IMR-90 (cell line): Measurements from ENCODE around the gene CHMP4A. TPM values are rescaled to one million over a fixed set of nuclear protein-coding genes. Genes with fewer than 3 reads are reported as not detected.

ENCODE experiments used
- ATAC-seq: fragments of 200-7000 bp; cut with Tn5 transposase; 2 replicates; pipeline ENCODE4 v1.9.1; 2020; ENCODE audit warnings: low read depth, mild to moderate bottlenecking, moderate library complexity
- BruUV-seq: library from RNA; stranded (reverse); fragments of 400-500 nt; replicated peaks from 2 replicates; lab custom pipeline; 2021; lab: Mats Ljungman, UMichigan
- CTCF ChIA-PET: fragments of 300-600 bp; formaldehyde crosslinking; extraction: SDS; loops from one replicate; lab custom pipeline; 2021; ENCODE audit warnings: antibody characterized with exemption; lab: Yijun Ruan, JAX
- POLR2A ChIA-PET: fragments of 300-600 bp; sonication (Branson Sonifier 250); formaldehyde crosslinking; loops from one replicate; lab custom pipeline; 2022; ENCODE audit warnings: antibody characterized with exemption; ENCODE audit not compliant: unreplicated experiment; lab: Charles Lee
- DNase-seq: peaks from one replicate; pipeline ENCODE4 v3.0.0; 2013
- H2AFZ ChIP-seq: replicated peaks from 2 replicates; pipeline ENCODE3; 2013; ENCODE audit warnings: low read length, mild to moderate bottlenecking; ENCODE audit not compliant: poor library complexity
- H2AK5ac ChIP-seq: 2 replicates; pipeline ENCODE4 v1.6.1; 2013; ENCODE audit warnings: low read depth, low read length, inconsistent platforms
- H2AK9ac ChIP-seq: replicated peaks from 2 replicates; pipeline ENCODE3; 2013; ENCODE audit warnings: mild to moderate bottlenecking, low read depth, low read length, moderate library complexity; ENCODE audit not compliant: poor library complexity
- H2BK120ac ChIP-seq: 2 replicates; pipeline ENCODE4 v1.6.1; 2013; ENCODE audit warnings: low read depth, low read length, inconsistent platforms
- H2BK15ac ChIP-seq: 3 replicates; pipeline ENCODE4 v1.6.1; 2013; ENCODE audit warnings: low read depth, low read length, inconsistent platforms
- H2BK20ac ChIP-seq: 2 replicates; pipeline ENCODE4 v1.6.1; 2013; ENCODE audit warnings: low read depth, mild to moderate bottlenecking, inconsistent platforms, low read length, moderate library complexity
- H2BK5ac ChIP-seq: 2 replicates; pipeline ENCODE4 v1.6.1; 2013; ENCODE audit warnings: mild to moderate bottlenecking, low read depth, low read length, inconsistent platforms; ENCODE audit not compliant: poor library complexity, severe bottlenecking
- H3K14ac ChIP-seq: replicated peaks from 2 replicates; pipeline ENCODE4 v1.6.1; 2013; ENCODE audit warnings: low read depth, low read length, inconsistent platforms
- H3K18ac ChIP-seq: 2 replicates; pipeline ENCODE4 v1.6.1; 2013; ENCODE audit warnings: low read depth, low read length, control low read depth
- H3K23ac ChIP-seq: 2 replicates; pipeline ENCODE4 v1.6.1; 2013; ENCODE audit warnings: low read depth, low read length, inconsistent platforms
- H3K27ac ChIP-seq: 2 replicates; pipeline ENCODE4 v1.5.1; 2013; ENCODE audit warnings: mild to moderate bottlenecking, control low read depth, low read length; ENCODE audit not compliant: insufficient read depth
- H3K27me3 ChIP-seq: 2 replicates; pipeline ENCODE4 v1.6.1; 2013; ENCODE audit warnings: low read length; ENCODE audit not compliant: control insufficient read depth, insufficient read depth
- H3K36me3 ChIP-seq: 2 replicates; pipeline ENCODE4 v1.6.1; 2013; ENCODE audit warnings: low read length, mixed read lengths; ENCODE audit not compliant: control insufficient read depth, insufficient read depth
- H3K4ac ChIP-seq: 2 replicates; pipeline ENCODE4 v1.6.1; 2013; ENCODE audit warnings: low read depth, low read length, inconsistent platforms
- H3K4me1 ChIP-seq: 2 replicates; pipeline ENCODE4 v1.6.1; 2013; ENCODE audit warnings: low read length, mixed read lengths; ENCODE audit not compliant: control insufficient read depth, insufficient read depth
- H3K4me2 ChIP-seq: 2 replicates; pipeline ENCODE4 v1.6.1; 2013; ENCODE audit warnings: low read depth, mild to moderate bottlenecking, control low read depth, low read length, moderate library complexity
- H3K4me3 ChIP-seq: 2 replicates; pipeline ENCODE4 v1.5.1; 2013; ENCODE audit warnings: low read depth, mild to moderate bottlenecking, control low read depth, low read length, moderate library complexity; ENCODE audit not compliant: insufficient read depth
- H3K56ac ChIP-seq: 2 replicates; pipeline ENCODE4 v1.6.1; 2013; ENCODE audit warnings: low read length, inconsistent platforms; ENCODE audit not compliant: insufficient read depth; ENCODE audit errors: extremely low read depth
- H3K79me1 ChIP-seq, 2 experiments: 2 replicates each; pipeline ENCODE4 v1.6.1; 2013; ENCODE audit warnings: low read length in 2 of 2, inconsistent platforms in 1 of 2, low read depth in 1 of 2
- H3K9ac ChIP-seq: 2 replicates; pipeline ENCODE4 v1.6.1; 2013; ENCODE audit warnings: low read depth, low read length, control low read depth
- H3K9me1 ChIP-seq: 2 replicates; pipeline ENCODE4 v1.6.1; 2013; ENCODE audit warnings: low read length, inconsistent platforms; ENCODE audit not compliant: insufficient read depth
- H3K9me3 ChIP-seq: 2 replicates; pipeline ENCODE4 v1.6.1; 2013; ENCODE audit warnings: low read length; ENCODE audit not compliant: control insufficient read depth, insufficient read depth
- H4K20me1 ChIP-seq: 2 replicates; pipeline ENCODE4 v1.6.1; 2013; ENCODE audit warnings: low read length, inconsistent platforms; ENCODE audit not compliant: insufficient read depth
- H4K5ac ChIP-seq: 2 replicates; pipeline ENCODE4 v1.6.1; 2013; ENCODE audit warnings: mild to moderate bottlenecking, low read depth, low read length, control low read depth
- H4K8ac ChIP-seq, 2 experiments: 2 replicates each; pipeline ENCODE4 v1.6.1; 2013; ENCODE audit warnings: low read depth in 2 of 2, low read length in 2 of 2, control low read depth in 1 of 2, inconsistent platforms in 1 of 2
- H4K91ac ChIP-seq: 2 replicates; pipeline ENCODE4 v1.6.1; 2013; ENCODE audit warnings: low read depth, low read length, inconsistent platforms; ENCODE audit not compliant: insufficient read depth
- BHLHE40 ChIP-seq: fragments of 150-350 bp; IDR thresholded peaks from 2 replicates; pipeline ENCODE4 v1.6.1; 2016; ENCODE audit warnings: mild to moderate bottlenecking, low read depth, low read length
- CEBPB ChIP-seq: IDR thresholded peaks from 2 replicates; pipeline ENCODE4 v1.6.1; 2012; ENCODE audit warnings: low read depth, low read length, improper control_type of control experiment
- CTCF ChIP-seq: conservative IDR thresholded peaks from 2 replicates; pipeline ENCODE4 v1.5.1; 2012; ENCODE audit warnings: mild to moderate bottlenecking, low read depth, low read length, improper control_type of control experiment
- ELK1 ChIP-seq: fragments of 150-350 bp; IDR thresholded peaks from 2 replicates; pipeline ENCODE4 v1.6.1; 2016; ENCODE audit warnings: low read depth, mild to moderate bottlenecking, low read length, moderate library complexity, borderline replicate concordance
- FOS ChIP-seq: fragments of 150-350 bp; IDR thresholded peaks from 2 replicates; pipeline ENCODE4 v1.6.1; 2016; ENCODE audit warnings: low read depth, low read length
- MAFK ChIP-seq: IDR thresholded peaks from 2 replicates; pipeline ENCODE4 v1.6.1; 2012; ENCODE audit warnings: low read depth, low read length, improper control_type of control experiment
- MAZ ChIP-seq: IDR thresholded peaks from 2 replicates; pipeline ENCODE4 v1.6.1; 2012; ENCODE audit warnings: low read depth, mild to moderate bottlenecking, low read length, improper control_type of control experiment, moderate library complexity, borderline replicate concordance
- MXI1 ChIP-seq: IDR thresholded peaks from 2 replicates; pipeline ENCODE4 v1.6.1; 2012; ENCODE audit warnings: low read depth, mild to moderate bottlenecking, low read length, moderate library complexity, borderline replicate concordance
- POLR2A ChIP-seq: IDR thresholded peaks from 2 replicates; pipeline ENCODE4 v1.6.1; 2012; ENCODE audit warnings: mild to moderate bottlenecking, low read depth, low read length
- RAD21 ChIP-seq: IDR thresholded peaks from 2 replicates; pipeline ENCODE4 v1.6.1; 2012; ENCODE audit warnings: low read length, improper control_type of control experiment
- RCOR1 ChIP-seq: IDR thresholded peaks from 2 replicates; pipeline ENCODE4 v1.6.1; 2012; ENCODE audit warnings: mild to moderate bottlenecking, low read length, improper control_type of control experiment; ENCODE audit not compliant: insufficient replicate concordance
- RFX5 ChIP-seq: IDR thresholded peaks from 2 replicates; pipeline ENCODE4 v1.8.0; 2012; ENCODE audit warnings: low read depth, mild to moderate bottlenecking, low read length, moderate library complexity
- USF2 ChIP-seq: fragments of 150-350 bp; IDR thresholded peaks from 2 replicates; pipeline ENCODE4 v1.6.1; 2017; ENCODE audit warnings: mild to moderate bottlenecking, antibody characterized with exemption, low read length, low read depth
- WGBS, 2 experiments: methylation state at CpG; one replicate each; pipeline versions ENCODE4 v1.1.5 to v1.1.7; 2013; ENCODE audit warnings: missing lambda C conversion rate in 2 of 2; ENCODE audit not compliant: insufficient read length in 1 of 2; ENCODE audit errors: extremely low coverage in 2 of 2; 5-methylcytosine and 5-hydroxymethylcytosine counted together
- dilution Hi-C: fragments of 300-500 bp; cut with HindIII; formaldehyde crosslinking; loops from one replicate; pipeline ENCODE4 v1.14.3; 2018; ENCODE audit warnings: low sequenced_read_pairs; ENCODE audit not compliant: unreplicated experiment
- in situ Hi-C: fragments of 300-500 bp; cut with MboI; formaldehyde crosslinking; loops from 3 replicates; pipeline ENCODE4 v1.14.3; 2019; ENCODE audit warnings: low sequenced_read_pairs, inconsistent platforms, mixed read lengths
- intact Hi-C: fragments of 100-400 bp; cut with micrococcal nuclease; formaldehyde crosslinking; loops from 2 replicates; pipeline ENCODE4 v1.10.0; 2022
- polyA plus RNA-seq, 3 experiments: library from polyadenylated mRNA; depleted of rRNA; stranded (reverse); fragments of >200 nt; gene quantifications; 2 replicates each; pipeline ENCODE4 v1.2.3, GENCODE V29; 2012; ENCODE audit warnings: low replicate concordance in 1 of 3
- total RNA-seq: library from RNA; depleted of rRNA; stranded (reverse); fragments of >200 nt; gene quantifications from 2 replicates; pipeline ENCODE4 v1.2.3, GENCODE V29; 2012

The CHMP4A gene
- total and polyA plus RNA-seq, 2 of the 4 experiments (the other 2 are of a cell fraction) = 22.0 to 63.8 TPM

- H3K9me1 ChIP-seq = peaks cover 25% of the 10 kb centered on the region
- no peaks in the 10 kb centered on the region for H4K20me1 ChIP-seq
- peak overlapping the region; percentile 62 to 82; a peak in 3 of 4 replicates for H4K8ac ChIP-seq
- peak overlapping the region; percentile 80 for H2BK120ac ChIP-seq
- peak overlapping the region; percentile 11 for H3K27ac ChIP-seq
- no peak overlapping the region for H3K4me2 ChIP-seq
- H2BK20ac ChIP-seq = peak overlapping the region; percentile 81
- ChIA-PET POLR2A (interaction anchor here (2.5 kb wide), 1 partner anchor 10 kb away, joined by 7 read pairs; the partner anchor contains the start of gene TINF2), CTCF (interaction anchor here (1.1 to 2.5 kb wide), 2 partner anchors 9 to 18 kb away, joined by 4 to 10 read pairs; partner anchors contain the start of genes RABGGTA and TINF2)
- peak overlapping the region; percentile 53; the same call in 1 of the 2 replicates for H4K5ac ChIP-seq
- no peak for DNase-seq
- peak overlapping the region; percentile 50; the same call in 1 of the 2 replicates for H3K18ac ChIP-seq
- peak overlapping the region; percentile 83 for H2AK5ac ChIP-seq
- peak overlapping the region; percentile 82 for H3K4ac ChIP-seq
- H3K14ac ChIP-seq = peak overlapping the region; percentile 61
- in situ Hi-C loops = no loop called here
- dilution Hi-C loops = no loop called here
- H3K27me3 ChIP-seq = no peaks in the 10 kb centered on the region
- H3K4me3 ChIP-seq = no peak overlapping the region
- peaks cover 13% of the 10 kb centered on the region for H3K4me1 ChIP-seq
- H3K23ac ChIP-seq = peak overlapping the region; percentile 45; the same call in 1 of the 2 replicates
- H3K56ac ChIP-seq = no peak overlapping the region
- intact Hi-C loops = no loop called here
- no peaks in the 10 kb centered on the region for H3K9me3 ChIP-seq
- no peaks in the 10 kb centered on the region for H3K79me1 ChIP-seq
- no TSS peak for BruUV-seq
- 80% methylated on average over 1 of the region's 11 CpGs; no CpG with 5 or more reads in 1 of the 2 experiments for WGBS, 2 experiments
- H2BK15ac ChIP-seq = peak overlapping the region; percentile 72; the same call in 2 of the 3 replicates
- peak overlapping the region; percentile 78 for H2BK5ac ChIP-seq
- peaks cover 2% of the 10 kb centered on the region; the same call in 1 of the 2 replicates for H3K36me3 ChIP-seq
- peak overlapping the region; percentile 91 for H2AK9ac ChIP-seq
- peak overlapping the region; percentile 85 for H4K91ac ChIP-seq
- H2AFZ ChIP-seq = peak overlapping the region; percentile 70
- H3K9ac ChIP-seq = no peak overlapping the region
- ATAC-seq = no peak
- no peak for TF ChIP-seq MAZ
- TF ChIP-seq RFX5 = no peak
- no peak for TF ChIP-seq MXI1
- no peak for TF ChIP-seq RAD21
- TF ChIP-seq RCOR1 = no peak
- TF ChIP-seq ELK1 = no peak
- no peak for TF ChIP-seq FOS
- no peak for TF ChIP-seq MAFK
- TF ChIP-seq POLR2A = no peak
- TF ChIP-seq CEBPB = no peak
- no peak for TF ChIP-seq CTCF
- TF ChIP-seq BHLHE40 = no peak
- no peak for TF ChIP-seq USF2
Measured at GRCh38 chr14:24252289-24253124, 39.2 kb upstream of the CHMP4A start.
